HG03025 (cell line): ENCODE data around the gene PSMD13.
"Not testable (repeated sequence)": the region's sequence is repeated elsewhere in the genome, so short reads cannot be mapped to it uniquely, and the experiment has no call there.

Source experiments
- ATAC-seq: cut with Tn5 transposase; IDR thresholded peaks from one replicate; pipeline ENCODE4 v1.9.1; 2021; ENCODE audit warnings: mild to moderate bottlenecking, moderate library complexity; ENCODE audit not compliant: unreplicated experiment, low FRiP score

The PSMD13 gene

DNA sequence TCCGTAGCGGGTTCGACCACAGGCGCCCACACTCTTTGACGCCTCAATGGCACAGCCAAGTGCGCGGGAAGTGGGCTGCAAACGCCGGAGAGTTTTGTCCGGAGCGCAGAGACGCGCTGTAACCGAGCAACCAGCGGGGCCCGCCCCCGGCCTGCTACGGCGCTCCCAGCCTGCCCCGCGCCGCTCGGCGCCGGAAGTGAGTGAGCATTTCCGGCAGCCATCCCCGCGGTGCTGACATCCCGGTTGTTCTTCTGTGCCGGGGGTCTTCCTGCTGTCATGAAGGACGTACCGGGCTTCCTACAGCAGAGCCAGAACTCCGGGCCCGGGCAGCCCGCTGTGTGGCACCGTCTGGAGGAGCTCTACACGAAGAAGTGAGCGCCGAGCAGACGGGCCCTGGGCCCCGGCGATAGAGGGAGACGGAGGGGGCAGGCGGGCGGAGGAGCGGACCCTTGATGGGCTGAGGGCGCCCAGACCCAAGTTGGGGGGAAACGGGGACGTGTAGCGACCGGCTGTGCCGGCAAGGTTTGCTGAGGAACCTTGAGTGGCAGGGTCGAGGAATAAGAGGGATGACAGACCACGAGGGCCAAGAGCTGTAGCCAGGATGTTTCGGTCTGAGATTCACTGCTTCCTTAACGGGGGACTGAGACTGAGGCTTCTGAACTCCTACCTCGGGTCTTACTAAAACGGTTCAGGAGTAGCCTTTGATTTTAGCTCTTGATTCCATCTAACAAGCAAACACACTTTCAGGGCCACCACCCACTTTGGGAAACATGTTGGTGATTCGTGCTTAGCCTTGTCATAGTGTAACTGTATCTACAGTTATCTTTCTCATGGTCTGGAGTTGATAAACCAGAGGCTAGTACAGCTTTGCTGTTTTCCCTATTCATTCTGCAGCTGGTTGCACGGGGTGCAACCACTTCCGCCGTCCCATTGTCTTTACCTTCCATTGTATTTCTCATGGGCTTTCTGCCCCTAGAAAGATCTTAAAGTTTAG, at the start of gene PSMD13:
Gene PSMD13, plus strand, starts transcription at position 203 of the 994 bp plus-strand sequence. Its CDS starts 74 bp downstream, at position 277.
- ATAC-seq, result peak; percentile 73

- peak; percentile 25 for ATAC-seq
Observed at GRCh38 chr11:189200-189783, 47.5 kb upstream of the PSMD13 start.

DNA sequence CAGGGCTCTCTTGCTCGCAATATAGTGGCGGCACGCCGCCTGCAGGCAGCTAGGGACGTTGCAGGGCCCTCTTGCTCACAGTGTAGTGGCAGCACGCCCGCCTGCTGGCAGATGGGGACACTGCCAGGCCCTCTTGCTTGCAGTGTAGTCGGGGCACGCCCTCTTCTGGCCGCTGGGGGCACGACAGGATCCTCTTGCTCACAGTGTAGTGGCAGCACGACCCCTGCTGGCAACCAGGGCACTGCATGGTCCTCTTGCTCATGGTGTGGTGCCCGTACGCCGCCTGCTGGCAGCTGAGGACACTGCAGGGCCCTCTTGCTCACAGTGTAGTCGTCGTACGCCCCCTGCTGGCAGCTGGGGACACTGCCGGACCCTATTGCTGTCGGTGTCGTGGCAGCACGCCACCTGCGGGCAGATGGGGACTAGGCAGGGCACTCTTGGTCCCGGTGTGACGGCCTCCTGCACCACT, 46.9 kb upstream of the PSMD13 start:
- peak; percentile 54 for ATAC-seq

GRCh38 chr11:190546-190945, 46.2 kb upstream of the PSMD13 start:
- ATAC-seq, result not testable (repeated sequence)

DNA sequence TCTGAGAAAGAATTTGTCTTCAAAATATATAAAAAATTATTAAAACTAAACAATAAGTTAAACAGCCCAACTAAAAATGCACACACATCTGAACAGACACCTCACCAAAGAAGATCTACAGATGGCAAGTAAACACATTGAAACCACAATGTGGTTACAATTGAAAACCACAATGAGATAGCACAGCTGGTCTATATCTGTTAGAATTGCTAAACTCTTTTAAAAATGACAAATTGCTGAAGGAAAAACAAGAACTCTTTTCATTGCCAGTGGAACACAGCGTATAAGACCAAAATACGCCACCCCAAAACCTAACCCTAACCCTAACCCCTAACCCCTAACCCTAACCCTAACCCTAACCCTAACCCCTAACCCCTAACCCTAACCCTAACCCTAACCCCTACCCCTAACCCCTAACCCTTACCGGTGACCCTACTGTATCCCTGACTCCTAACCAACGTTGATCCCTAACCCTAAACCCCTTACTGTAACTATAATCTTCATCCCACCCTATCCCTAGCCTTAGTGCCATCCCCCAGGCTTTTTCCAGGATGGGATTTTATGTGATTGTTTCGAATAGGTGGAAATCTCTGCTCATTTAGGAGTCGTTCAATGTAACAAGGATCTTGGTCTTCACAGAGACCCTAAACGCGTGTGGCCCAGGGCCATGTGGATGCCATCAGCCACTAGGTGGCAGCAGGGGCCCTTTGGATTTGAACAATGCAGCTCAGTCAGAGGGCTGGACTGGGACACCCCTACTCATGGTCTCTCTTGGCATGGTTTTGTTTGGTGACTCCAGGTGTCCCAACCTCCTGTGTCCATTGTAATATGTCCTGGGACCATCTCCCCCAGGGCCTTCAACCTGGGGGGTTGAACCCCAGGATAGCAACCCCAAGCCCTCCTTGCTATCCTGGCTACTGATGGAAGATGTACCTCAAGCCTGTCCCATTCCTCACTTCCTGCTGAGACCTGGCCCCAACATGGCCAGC, 45.0 kb upstream of the PSMD13 start:
- ATAC-seq, result not testable (repeated sequence)

DNA sequence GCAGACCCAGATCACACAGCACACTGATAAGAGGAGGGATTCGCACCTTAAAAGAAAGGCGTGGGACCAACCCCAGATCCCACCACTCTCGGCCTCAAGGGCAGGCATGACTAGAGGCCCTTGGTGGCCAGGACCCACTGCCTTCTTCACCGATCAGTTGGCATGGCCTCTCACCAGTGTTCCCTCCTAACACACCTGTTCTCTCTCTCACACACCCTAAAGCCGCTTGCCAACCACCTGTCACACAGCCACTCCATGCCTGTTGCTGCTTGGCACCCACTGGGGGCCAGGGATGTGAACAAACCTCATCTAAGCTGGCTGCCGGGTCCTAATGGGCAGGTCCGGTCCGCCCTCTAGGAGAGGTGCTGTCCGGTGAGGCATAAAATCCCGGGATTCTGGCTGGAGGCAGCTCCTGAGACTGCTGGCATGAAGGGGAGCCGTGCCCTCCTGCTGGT, 44.1 kb upstream of the PSMD13 start, which contains the start of gene SCGB1C1:
Gene SCGB1C1, plus strand, starts transcription at position 405 of the 455 bp plus-strand sequence. Its CDS starts 22 bp downstream, at position 427.
- not testable (repeated sequence) for ATAC-seq

DNA sequence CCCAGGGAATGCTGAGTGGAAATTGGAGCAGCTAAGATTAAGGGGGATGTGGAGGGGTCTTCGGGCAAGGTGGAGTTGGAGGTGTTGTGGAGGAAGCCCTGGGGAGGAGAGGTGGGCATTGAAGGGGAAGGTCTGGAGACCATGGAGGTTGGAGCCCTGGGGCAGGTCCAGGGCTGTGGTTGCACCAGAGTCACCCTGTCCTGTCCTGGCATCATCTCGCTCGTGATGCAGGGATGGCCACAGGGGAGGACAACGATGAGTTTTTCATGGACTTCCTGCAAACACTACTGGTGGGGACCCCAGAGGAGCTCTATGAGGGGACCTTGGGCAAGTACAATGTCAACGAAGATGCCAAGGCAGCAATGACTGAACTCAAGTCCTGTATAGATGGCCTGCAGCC, 43.3 kb upstream of the PSMD13 start:
- ATAC-seq, result not testable (repeated sequence)

- no peak for ATAC-seq
Observed at GRCh38 chr11:196786-197731, 39.7 kb upstream of the PSMD13 start.

DNA sequence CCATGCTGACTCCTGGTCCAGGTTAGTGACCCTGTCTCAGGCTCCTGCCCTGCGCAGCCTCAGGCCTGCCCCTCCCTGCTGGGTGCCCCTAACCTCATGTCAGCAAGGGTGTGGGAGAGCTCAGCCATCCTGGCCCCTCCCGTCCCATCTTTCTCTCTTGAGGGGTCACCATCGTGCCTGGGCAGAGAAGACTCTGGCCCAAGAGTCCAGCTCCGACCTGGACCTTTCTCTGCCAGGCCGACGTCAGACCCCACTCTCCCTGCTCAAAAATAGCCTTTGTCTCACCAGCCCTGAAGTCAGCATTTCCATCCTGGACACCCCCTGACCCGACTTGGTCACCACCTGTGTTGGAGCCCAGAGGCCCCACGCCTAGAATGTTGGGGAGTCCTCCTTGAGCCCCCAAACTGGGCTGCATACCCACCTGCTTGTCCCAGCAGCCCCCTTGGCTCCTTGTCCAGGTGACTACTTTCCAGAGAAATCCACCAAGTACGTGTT, 39.0 kb upstream of the PSMD13 start:
- no peak for ATAC-seq

DNA sequence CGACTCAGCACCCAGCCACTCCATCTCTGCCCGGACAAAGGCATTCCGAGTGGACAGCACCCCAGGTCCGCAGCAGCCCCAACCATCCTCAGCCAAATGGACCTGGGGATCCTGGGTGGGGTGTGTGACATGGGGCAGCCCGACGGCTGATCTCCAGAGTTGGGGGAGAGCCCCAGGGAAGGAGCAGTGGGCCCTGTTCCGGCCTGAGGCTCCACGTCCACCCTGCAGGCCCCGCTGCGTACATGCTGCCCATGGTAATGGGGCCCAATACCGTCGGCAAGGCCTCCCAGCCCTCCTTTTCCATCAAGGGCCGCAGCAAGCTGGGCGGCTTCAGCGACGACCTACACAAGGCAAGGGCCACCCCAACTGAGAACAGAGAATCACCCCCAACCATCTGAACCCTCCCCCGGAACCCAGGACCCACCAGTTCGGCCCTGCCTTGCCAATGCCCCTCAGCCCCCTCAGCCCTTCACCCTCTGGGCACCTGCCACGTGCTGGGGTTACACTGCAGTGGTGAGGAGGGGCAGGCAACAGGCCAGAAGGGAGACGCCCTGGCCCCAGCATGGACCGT, 38.5 kb upstream of the PSMD13 start:
- ATAC-seq, result no peak

- ATAC-seq, result no peak
Observed at GRCh38 chr11:199004-199581, 37.7 kb upstream of the PSMD13 start.

DNA sequence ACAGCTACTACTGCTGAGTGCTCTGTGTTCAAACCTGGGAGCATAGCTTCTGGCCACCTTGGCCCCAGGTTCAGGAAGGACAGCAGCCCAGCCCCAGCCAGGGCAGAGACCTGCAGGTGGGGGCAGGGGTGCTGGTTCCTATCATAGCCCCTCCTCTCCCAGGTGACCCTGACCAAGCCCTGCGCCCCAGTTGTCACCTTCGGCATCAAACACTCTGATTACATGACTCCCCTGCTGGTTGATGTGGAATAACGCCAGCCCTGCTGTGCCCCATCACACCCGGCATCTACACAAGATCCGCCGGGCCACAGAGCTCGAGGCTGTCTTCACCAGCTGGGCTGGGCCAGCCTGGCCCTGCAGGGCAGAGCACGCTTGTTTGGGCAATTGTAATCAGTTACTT, 37.0 kb upstream of the PSMD13 start:
- no peak for ATAC-seq

DNA sequence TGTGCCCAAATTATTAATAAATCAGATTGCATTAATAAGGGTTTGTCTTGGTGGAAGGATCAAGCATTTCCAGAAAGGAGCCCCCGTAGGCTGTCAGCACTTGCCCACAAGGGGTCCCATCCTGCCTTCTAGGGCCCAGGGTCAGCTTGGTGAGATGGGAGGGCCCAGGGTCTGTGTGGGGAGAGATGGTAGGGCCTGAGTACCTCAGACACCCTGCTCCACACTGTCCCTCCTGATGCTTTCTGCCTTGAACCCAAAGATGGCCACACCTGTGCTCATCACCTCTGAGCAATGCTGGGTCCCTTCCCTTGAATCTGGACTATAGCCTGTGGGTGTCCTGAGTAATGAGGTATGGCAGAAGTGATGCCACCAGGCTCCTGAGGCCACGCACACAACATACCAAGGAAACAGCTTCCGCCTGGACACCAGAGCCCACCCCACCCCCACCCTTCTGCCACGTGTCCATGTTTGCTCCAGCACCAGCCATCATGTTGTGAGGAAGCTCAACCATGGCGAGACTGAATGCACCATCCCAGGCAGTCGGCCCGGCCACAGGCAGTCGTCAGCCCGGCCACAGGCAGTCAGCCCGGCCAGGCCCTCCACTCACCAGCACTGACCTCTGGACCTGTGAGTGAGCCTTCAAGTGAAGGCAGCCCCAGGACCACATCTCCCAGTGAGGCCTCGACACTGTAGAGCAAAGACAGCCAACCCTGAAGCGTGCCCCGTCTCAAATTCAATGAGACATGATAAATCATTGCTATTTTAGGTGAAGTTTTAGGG, 36.4 kb upstream of the PSMD13 start:
- ATAC-seq, result no peak

GRCh38 chr11:201966-202365, 34.8 kb upstream of the PSMD13 start:
- ATAC-seq, result no peak

- no peak for ATAC-seq
Observed at GRCh38 chr11:202490-202889, 34.3 kb upstream of the PSMD13 start.

GRCh38 chr11:203056-203944, 33.5 kb upstream of the PSMD13 start:
- ATAC-seq, result no peak
